HG03521 (cell line): ENCODE measurements around the gene SLC27A1.
A peak's percentile ranks its signal among the peaks of the same experiment; 100 is the strongest.

ENCODE experiments used
- ATAC-seq: cut with Tn5 transposase; IDR thresholded peaks from one replicate; pipeline ENCODE4 v1.9.1; 2021; ENCODE audit warnings: mild to moderate bottlenecking, moderate library complexity; ENCODE audit not compliant: unreplicated experiment

Gene SLC27A1

GRCh38 chr19:17470068-17470841 lies at the start of gene SLC27A1:
Gene SLC27A1 (plus strand): TSS chr19:17470524. CDS start chr19:17470541, 17 bp downstream.
- ATAC-seq, result peak; percentile 74

- ATAC-seq, result no peak
Observed at GRCh38 chr19:17421942-17422341, 48.4 kb upstream of the SLC27A1 start.

GRCh38 chr19:17423429-17424208 lies 46.7 kb upstream of the SLC27A1 start:
- no peak for ATAC-seq

GRCh38 chr19:17424743-17425365 lies 45.5 kb upstream of the SLC27A1 start:
- ATAC-seq, result no peak

- ATAC-seq, result no peak
Observed at GRCh38 chr19:17429641-17430113, 40.6 kb upstream of the SLC27A1 start.

GRCh38 chr19:17431417-17431816 lies 38.9 kb upstream of the SLC27A1 start:
- no peak for ATAC-seq

GRCh38 chr19:17435218-17435617 lies 35.1 kb upstream of the SLC27A1 start:
- no peak for ATAC-seq

- no peak for ATAC-seq
Observed at GRCh38 chr19:17436094-17436873, 34.0 kb upstream of the SLC27A1 start.

- ATAC-seq, result no peak
Observed at GRCh38 chr19:17436874-17437267, 33.5 kb upstream of the SLC27A1 start.

- no peak for ATAC-seq
Observed at GRCh38 chr19:17441241-17442021, 28.9 kb upstream of the SLC27A1 start.

- ATAC-seq, result no peak
Observed at GRCh38 chr19:17445526-17446165, 24.7 kb upstream of the SLC27A1 start.

GRCh38 chr19:17447704-17448130 lies 22.6 kb upstream of the SLC27A1 start:
- ATAC-seq, result no peak

GRCh38 chr19:17448131-17448967 lies 22.0 kb upstream of the SLC27A1 start, which contains the start of gene TMEM221:
Gene TMEM221 (minus strand): TSS chr19:17448668. CDS start chr19:17448462, 206 bp downstream.
- no peak for ATAC-seq

GRCh38 chr19:17450264-17451075 lies 19.9 kb upstream of the SLC27A1 start:
- no peak for ATAC-seq

- ATAC-seq, result no peak
Observed at GRCh38 chr19:17451820-17452219, 18.5 kb upstream of the SLC27A1 start.

- no peak for ATAC-seq
Observed at GRCh38 chr19:17454576-17455071, 15.7 kb upstream of the SLC27A1 start.
